SW 1271 (cell line): ENCODE results near the gene SNF8.
"Not testable (repeated sequence)": the region's sequence is repeated elsewhere in the genome, so short reads cannot be mapped to it uniquely, and the experiment has no call there.

Experiments
- DNase-seq, 2 experiments: peaks; one replicate each; lab custom pipeline; 2025; lab: John Stamatoyannopoulos, UW

The SNF8 gene

GRCh38 chr17:48944515-48945260 is at the start of gene SNF8:
TSS of gene SNF8 (minus strand) at chr17:48944842. CDS start at chr17:48944734, 108 bp downstream.
- peak; percentile 75 to 82 for DNase-seq

GRCh38 chr17:48993951-48994350 is 49.3 kb upstream of the SNF8 start:
- DNase-seq, result no peak

GRCh38 chr17:48993305-48993704 is 48.7 kb upstream of the SNF8 start:
- DNase-seq, result no peak

- no peak for DNase-seq
Observed at GRCh38 chr17:48992444-48992843, 47.8 kb upstream of the SNF8 start.

- DNase-seq, result no peak
Observed at GRCh38 chr17:48990882-48991357, 46.3 kb upstream of the SNF8 start.

GRCh38 chr17:48989100-48989499 is 44.5 kb upstream of the SNF8 start:
- no peak for DNase-seq

- no peak for DNase-seq
Observed at GRCh38 chr17:48985436-48986245, 41.0 kb upstream of the SNF8 start.

GRCh38 chr17:48981927-48982539 is 37.4 kb upstream of the SNF8 start:
- no peak for DNase-seq

- no peak for DNase-seq
Observed at GRCh38 chr17:48973806-48974205, 29.2 kb upstream of the SNF8 start.

GRCh38 chr17:48972749-48973097 is 28.1 kb upstream of the SNF8 start:
- DNase-seq, result no peak

GRCh38 chr17:48970865-48971687 is 26.4 kb upstream of the SNF8 start:
- no peak for DNase-seq

GRCh38 chr17:48970224-48970623 is 25.6 kb upstream of the SNF8 start:
- DNase-seq, result no peak

GRCh38 chr17:48961516-48962233 is 17.0 kb upstream of the SNF8 start:
- no peak for DNase-seq

- no peak for DNase-seq
Observed at GRCh38 chr17:48960834-48961515, 16.3 kb upstream of the SNF8 start.

- peak; percentile 23 to 44 for DNase-seq
Observed at GRCh38 chr17:48954300-48954755, 9.7 kb upstream of the SNF8 start.

- DNase-seq, result no peak
Observed at GRCh38 chr17:48952904-48953303, 8.3 kb upstream of the SNF8 start.

- DNase-seq, result no peak
Observed at GRCh38 chr17:48951572-48951971, 6.9 kb upstream of the SNF8 start.

- not testable (repeated sequence) for DNase-seq
Observed at GRCh38 chr17:48945261-48945651, 614 bp upstream of the SNF8 start.

- DNase-seq, result no peak
Observed at GRCh38 chr17:48933035-48933434, 11.6 kb downstream of the SNF8 start.

- DNase-seq, result no peak
Observed at GRCh38 chr17:48930435-48930873, 14.2 kb downstream of the SNF8 start.

GRCh38 chr17:48929812-48930165 is 14.9 kb downstream of the SNF8 start:
- DNase-seq, result no peak
